Measurements from ENCODE around the gene NDUFAF8.
"Not testable (repeated sequence)": the region's sequence is repeated elsewhere in the genome, so short reads cannot be mapped to it uniquely, and the experiment has no call there.

Gene NDUFAF8

GRCh38 chr17:81223762-81224130, 15.4 kb upstream of the NDUFAF8 start:
- DNase-seq: no peak

- not testable (repeated sequence) for DNase-seq
Observed at GRCh38 chr17:81227630-81228029, 11.5 kb upstream of the NDUFAF8 start.

- no peak for DNase-seq
Observed at GRCh38 chr17:81228420-81228819, 10.7 kb upstream of the NDUFAF8 start.

DNA sequence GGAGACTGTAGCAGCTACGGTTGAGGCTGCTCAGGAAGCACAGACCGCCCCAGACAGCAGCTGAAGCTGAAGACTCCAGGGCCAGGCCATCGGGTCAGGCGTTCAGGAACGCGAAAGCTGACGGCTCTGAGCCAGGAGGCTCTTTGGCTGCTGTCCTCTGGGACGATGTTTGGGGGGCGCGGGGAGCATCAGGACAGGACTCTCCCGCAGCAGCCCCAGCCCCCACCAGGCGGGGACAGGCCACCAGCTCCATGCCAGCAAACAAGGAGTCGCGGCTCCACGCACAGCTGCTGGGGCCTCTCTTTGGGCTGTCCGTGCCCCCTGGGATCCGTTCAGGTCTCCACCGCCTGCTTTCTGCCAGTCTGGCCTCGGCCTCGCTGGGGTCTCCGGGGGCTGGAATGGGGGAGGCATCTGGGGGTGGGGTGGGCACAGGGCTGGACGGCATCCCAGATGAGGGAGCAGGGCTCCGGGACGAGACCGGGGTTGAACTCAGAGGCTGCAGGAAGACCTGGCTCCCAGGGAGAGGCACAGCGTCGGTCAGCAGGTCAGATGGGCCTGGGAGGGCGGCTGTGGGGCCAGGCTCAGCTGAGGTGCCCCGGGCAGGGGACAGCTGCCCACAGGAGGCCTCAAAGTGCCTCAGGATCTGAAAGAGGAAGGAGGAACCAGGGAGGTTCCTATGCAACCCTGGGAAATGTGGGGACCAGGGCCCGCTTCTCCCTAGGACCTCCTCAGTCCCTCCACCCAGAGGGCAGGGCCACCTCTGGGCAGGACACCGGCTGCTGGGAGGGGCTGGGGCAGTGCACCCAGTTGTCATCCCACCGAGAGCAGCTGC, 10.1 kb upstream of the NDUFAF8 start:
- DNase-seq: no peak

GRCh38 chr17:81229666-81229920, 9.5 kb upstream of the NDUFAF8 start:
- no peak for DNase-seq

- no peak for DNase-seq
Observed at GRCh38 chr17:81230043-81230820, 8.9 kb upstream of the NDUFAF8 start.

DNA sequence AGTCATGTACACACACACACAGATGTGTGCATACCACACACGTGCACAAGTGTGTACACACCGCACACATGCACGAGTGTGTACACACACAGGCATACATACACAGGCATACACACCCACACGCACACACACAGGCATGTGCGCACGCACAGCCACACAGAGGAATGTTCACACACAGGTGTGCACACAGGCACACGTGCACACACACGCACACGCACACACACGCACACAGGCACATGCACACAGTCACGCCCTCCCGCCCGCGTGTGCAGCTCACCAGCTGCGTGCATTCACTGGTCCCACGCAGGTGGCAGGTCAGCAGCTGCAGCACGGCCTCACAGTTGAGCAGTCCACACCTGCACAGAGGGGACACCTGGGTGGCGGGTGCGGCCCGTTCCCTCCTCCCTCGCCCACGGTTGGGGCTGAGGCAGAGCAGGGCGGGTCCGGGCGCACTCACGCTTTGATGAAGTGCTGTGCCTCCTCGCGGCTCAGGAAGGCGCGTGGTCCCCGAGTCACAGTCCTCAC, 7.9 kb upstream of the NDUFAF8 start:
- no peak for DNase-seq

DNA sequence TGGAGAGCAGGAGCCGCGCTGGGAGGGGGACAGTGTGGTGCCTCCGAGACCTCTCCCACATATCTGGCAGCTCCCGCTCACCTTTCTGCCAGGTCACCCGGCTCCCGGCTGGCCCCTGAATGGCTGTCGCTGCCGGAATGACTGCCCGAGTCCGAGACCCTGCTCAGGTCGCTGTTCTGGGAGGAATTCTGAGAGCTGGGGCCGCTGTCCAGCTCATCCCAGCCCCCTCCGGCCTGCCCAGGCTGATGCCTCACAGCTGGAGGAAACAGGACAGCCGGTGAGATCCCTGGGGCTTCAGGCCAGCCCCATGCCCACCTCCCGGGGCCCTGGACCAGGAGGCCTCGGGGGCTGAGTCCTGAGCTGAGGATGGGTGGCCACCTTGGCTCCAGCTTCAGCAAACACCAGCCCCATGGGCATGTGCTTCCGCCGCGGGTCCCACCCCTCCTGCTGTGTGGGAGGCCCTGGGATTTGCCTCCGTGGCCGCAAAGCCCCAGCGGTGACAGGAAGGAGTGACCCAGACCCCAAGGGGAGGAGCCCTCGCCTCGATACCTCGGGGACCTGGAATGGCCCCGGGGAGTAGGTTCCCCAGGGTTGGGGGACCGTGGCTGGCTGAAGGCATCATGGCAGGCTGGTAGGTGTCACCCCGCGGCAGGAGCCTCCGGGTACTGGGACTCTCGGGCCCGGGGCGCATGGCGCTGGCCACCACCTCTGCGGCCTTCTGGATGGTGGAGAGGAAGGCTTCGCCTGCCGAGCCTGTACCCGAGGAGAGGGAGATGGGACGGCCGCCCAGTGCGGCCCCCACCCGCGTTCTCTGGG, 7.1 kb upstream of the NDUFAF8 start:
- DNase-seq: no peak

- no peak for DNase-seq
Observed at GRCh38 chr17:81232616-81233241, 6.4 kb upstream of the NDUFAF8 start.

DNA sequence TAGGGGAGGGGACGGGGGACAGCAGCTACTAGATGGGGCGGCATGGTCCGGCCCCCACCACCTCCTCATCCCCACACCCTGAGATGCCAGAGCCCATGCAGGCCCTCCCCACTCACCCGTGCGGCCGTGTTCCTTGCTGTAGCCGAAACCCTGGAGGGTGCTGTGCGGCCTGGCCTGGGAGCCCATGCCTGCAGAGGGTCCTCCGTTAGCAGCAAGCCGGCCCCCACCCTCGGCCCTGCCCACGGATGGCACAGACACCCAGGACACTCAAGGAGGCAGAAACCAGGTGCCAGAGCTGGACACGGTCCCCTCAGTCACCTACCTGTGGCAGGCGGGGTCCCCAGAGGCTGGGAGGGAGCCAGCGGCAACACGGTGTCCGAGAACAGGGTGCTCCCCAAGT, 5.8 kb upstream of the NDUFAF8 start:
- DNase-seq: no peak

DNA sequence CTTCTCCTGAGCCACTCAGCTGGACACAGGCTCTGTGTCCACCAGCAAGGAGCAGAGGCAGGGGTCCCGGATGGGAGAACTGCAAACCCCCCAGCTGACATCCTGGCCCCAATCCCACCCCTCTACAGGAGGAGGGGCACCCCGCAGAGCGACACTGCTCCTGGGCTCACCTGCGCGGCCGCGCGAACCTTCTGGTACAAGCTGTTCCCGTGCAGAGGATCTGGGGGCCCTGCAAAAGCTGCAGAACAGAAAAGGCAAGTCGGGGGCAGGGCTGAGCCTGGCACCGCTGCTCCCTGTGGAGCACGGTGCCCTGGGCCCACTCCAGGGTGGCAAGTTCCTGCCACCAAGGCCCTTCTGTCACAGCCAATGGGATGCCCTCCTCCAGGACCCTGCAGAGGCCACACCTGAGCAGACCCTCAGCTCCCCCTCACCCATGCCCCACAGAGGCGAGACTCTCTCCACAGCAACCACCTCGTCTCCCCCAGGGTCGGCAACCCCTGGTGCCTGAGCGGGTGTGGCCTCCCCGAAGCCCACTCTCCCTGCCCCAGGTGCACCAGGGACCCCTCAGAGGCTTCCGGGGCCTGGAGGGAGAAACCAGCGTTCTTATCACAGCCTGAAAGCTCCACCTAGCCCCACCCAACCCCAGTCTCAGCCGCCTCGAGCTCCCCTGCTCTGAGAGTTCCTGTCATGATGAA, 5.2 kb upstream of the NDUFAF8 start:
- no peak for DNase-seq

GRCh38 chr17:81234506-81234855, 4.6 kb upstream of the NDUFAF8 start:
- no peak for DNase-seq

DNA sequence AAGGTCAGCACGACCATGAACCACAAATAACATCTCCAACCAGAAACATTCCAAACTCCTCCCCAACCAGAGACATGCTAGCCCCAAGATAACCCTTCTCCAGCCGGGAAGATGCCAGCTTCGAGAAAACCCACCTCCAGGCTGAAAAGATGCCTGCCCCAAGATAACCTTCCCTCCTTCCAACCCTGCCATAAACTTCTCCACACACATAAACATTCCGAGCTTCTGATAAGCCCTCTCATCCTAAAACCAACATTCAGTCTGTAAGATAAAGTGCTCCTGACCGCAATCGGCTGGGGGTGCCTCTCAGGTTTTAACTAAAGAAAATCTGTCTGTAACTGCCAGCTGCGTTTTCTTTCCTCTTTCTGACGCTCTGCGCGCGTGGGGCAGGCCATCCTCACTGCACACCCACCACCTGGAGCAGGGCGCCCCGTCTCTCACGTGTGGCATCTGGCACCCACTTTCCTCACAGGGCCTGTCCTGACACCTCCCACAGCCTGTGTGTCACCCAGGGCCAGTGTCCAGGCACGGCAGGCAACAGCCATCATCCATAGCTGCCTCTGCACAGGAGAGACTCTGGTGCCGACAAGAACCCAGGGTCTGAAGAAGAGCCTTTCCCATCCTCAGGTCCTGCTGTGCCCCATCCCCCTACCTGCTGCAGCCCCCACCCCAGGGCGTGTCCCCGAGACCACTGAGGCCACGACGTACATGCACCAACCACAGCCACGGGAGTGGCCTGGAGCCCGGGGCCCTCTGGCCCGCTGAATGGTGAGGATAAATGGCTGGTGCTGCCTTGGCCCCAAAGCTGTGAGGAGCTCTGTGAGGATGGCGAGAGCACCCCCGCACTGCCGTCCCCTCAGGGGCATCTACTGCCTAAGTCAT, 3.9 kb upstream of the NDUFAF8 start:
- no peak for DNase-seq

- no peak for DNase-seq
Observed at GRCh38 chr17:81235822-81236740, 3.0 kb upstream of the NDUFAF8 start.

- no peak for DNase-seq
Observed at GRCh38 chr17:81236784-81237183, 2.3 kb upstream of the NDUFAF8 start.

- no peak for DNase-seq
Observed at GRCh38 chr17:81237591-81238489, 1.3 kb upstream of the NDUFAF8 start.

DNA sequence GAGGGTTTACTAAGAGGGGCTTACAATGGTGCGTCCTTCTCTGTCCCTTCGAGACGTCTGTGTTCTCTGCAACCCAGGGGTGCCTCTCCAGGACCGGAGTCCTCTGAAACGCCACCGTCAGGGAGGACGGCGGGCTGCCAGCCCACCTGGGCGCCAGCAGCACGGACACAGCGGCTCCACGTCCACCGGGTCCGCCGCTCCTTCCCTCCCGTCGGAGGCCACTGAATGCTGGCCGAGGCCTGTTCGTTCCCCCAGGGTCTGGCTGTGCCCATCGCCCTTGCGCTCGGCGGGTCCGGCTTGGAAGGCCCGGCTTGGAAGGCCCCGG, 666 bp upstream of the NDUFAF8 start:
- DNase-seq: no peak

DNA sequence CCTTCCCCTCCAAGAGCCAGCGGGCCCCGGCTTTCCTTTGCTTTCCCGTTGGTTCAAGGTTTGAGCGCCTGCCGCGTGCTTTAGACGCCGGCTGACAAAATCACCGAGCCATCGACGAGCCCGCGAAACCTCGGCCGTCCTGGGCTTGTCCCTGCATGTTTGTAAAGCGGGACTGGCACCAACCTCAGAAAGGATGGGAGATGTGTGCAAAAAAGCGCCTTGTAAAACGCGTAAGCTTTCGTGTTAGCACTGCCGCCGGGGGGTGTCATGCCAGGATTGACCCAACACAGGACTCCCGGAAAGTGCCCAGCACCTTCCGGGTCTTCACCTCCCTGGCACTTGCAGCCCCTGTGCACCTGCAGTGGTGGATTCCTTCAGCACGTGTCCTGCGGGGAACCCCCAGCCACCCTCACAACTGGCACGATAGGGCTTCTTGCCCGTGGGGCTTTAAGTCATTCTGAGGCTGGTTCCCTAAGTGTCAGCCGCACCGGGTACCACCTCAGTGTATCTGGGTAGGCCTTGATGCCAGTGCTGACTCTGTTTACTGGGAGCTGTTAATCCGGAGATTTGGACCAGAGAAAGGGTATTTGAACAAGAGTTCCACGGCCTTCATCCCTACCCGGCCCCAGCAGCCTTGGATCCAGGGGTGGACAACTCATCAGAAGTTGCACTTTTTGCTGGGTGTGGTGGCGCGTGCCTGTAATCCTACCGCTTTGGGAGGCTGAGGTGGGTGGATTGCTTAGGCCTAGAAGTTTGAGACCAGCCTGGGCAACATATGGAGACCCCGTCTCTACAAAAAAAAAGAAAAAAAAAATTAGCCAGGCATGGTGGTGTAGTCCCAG, 817 bp downstream of the NDUFAF8 start:
- no peak for DNase-seq

Measured in fibroblast of skin of right biceps (primary cell).